ENCODE results near the gene ATXN7. TPM values are rescaled to one million over a fixed set of nuclear protein-coding genes. Genes with fewer than 3 reads are reported as not detected.

Gene ATXN7
- total RNA-seq, 1 donor from 2014 or later: 9.5 TPM

GRCh38 chr3:63963496-63963895, 99.8 kb downstream of the ATXN7 start:
- Histone ChIP-seq H3K27me3 (ENCODE audit: control insufficient read depth, insufficient read depth, low read length) (no peaks in the 10 kb centered on the region), H3K36me3 (ENCODE audit: control insufficient read depth, insufficient read depth, low read length) (no peaks in the 10 kb centered on the region), H3K4me3 (ENCODE audit: low read depth, low read length) (no peak overlapping the region)
- DNase-seq (ENCODE audit: low read depth) (no peak), FAIRE-seq (no peak)
- no peak for TF ChIP-seq CTCF (IDR thresholded peaks at IDR 0.05; ENCODE audit: insufficient read depth, low read length, severe bottlenecking)

- no peaks in the 10 kb centered on the region for H3K36me3 ChIP-seq (ENCODE audit: control insufficient read depth, insufficient read depth, low read length)
- H3K27me3 ChIP-seq (ENCODE audit: control insufficient read depth, insufficient read depth, low read length): no peaks in the 10 kb centered on the region
- no peak overlapping the region for H3K4me3 ChIP-seq (ENCODE audit: low read depth, low read length)
- no peak for TF ChIP-seq CTCF (IDR thresholded peaks at IDR 0.05; ENCODE audit: insufficient read depth, low read length, severe bottlenecking)
- FAIRE-seq (no peak), DNase-seq (ENCODE audit: low read depth) (no peak)
Measured at GRCh38 chr3:63964681-63965485, 101.2 kb downstream of the ATXN7 start.

- DNase-seq (ENCODE audit: low read depth) (no peak), FAIRE-seq (no peak)
- Histone ChIP-seq H3K36me3 (ENCODE audit: control insufficient read depth, insufficient read depth, low read length) (peaks cover under 1% of the 10 kb centered on the region), H3K27me3 (ENCODE audit: control insufficient read depth, insufficient read depth, low read length) (no peaks in the 10 kb centered on the region), H3K4me3 (ENCODE audit: low read depth, low read length) (no peak overlapping the region)
- TF ChIP-seq CTCF (IDR thresholded peaks at IDR 0.05; ENCODE audit: insufficient read depth, low read length, severe bottlenecking): no peak
Measured at GRCh38 chr3:63966007-63966406, 102.3 kb downstream of the ATXN7 start.

GRCh38 chr3:63966871-63967270, 103.2 kb downstream of the ATXN7 start:
- DNase-seq (ENCODE audit: low read depth): peak; percentile 45
- no peak for FAIRE-seq
- no peaks in the 10 kb centered on the region for H3K27me3 ChIP-seq (ENCODE audit: control insufficient read depth, insufficient read depth, low read length)
- no peak for TF ChIP-seq CTCF (IDR thresholded peaks at IDR 0.05; ENCODE audit: insufficient read depth, low read length, severe bottlenecking)
- H3K4me3 ChIP-seq (ENCODE audit: low read depth, low read length): no peak overlapping the region
- peaks cover 1% of the 10 kb centered on the region for H3K36me3 ChIP-seq (ENCODE audit: control insufficient read depth, insufficient read depth, low read length)

- H3K4me3 ChIP-seq (ENCODE audit: low read depth, low read length): no peak overlapping the region
- peak; percentile 39 for DNase-seq (ENCODE audit: low read depth)
Measured at GRCh38 chr3:63967675-63968611, 104.3 kb downstream of the ATXN7 start.

More at GRCh38 chr3:63967675-63968611, 104.3 kb downstream of the ATXN7 start:
- no peaks in the 10 kb centered on the region for H3K27me3 ChIP-seq (ENCODE audit: control insufficient read depth, insufficient read depth, low read length)
- FAIRE-seq: no peak
- no peak for TF ChIP-seq CTCF (IDR thresholded peaks at IDR 0.05; ENCODE audit: insufficient read depth, low read length, severe bottlenecking)
- H3K36me3 ChIP-seq (ENCODE audit: control insufficient read depth, insufficient read depth, low read length): peaks cover 1% of the 10 kb centered on the region
